ENCODE measurements around the gene CFAP46. TPM values are rescaled to one million over a fixed set of nuclear protein-coding genes. Genes with fewer than 3 reads are reported as not detected.

Gene CFAP46
- total and polyA plus RNA-seq, 2 of the 8 experiments (the other 6 are each of a cell fraction or from before 2014, with no cell fraction given) = 2.6 to 4.8 TPM

GRCh38 chr10:132785723-132786475, 156.5 kb downstream of the CFAP46 start, which contains the start of gene NKX6-2:
Gene NKX6-2 (minus strand): TSS chr10:132786147. CDS start chr10:132785948, 199 bp downstream.
- no peak within 1 kb of the TSS for H2BK15ac ChIP-seq (ENCODE audit: low read length)
- no peaks in the 10 kb centered on the region for H3K79me1 ChIP-seq (ENCODE audit: low read depth, low read length)
- CTCF ChIA-PET (ENCODE audit: partially characterized antibody) = interaction anchor here (1.2 kb wide), 1 partner anchor 131 kb away, joined by 3 read pairs; no protein-coding TSS in a partner anchor
- peaks cover 7 to 13% of the 10 kb centered on the region in 2 experiments for H4K20me1 ChIP-seq (replicated peaks in 1 of 2; ENCODE audit: control insufficient read depth in 1 of 2, insufficient read depth in 2 of 2, low read length in 2 of 2)
- peak within 1 kb of the TSS; percentile 32 for H3K18ac ChIP-seq (ENCODE audit: extremely low read depth, low read length)
- TF ChIP-seq KDM4A (IDR thresholded peaks at IDR 0.05; ENCODE audit: low read depth, low read length, severe bottlenecking) (peak; percentile 59), YY1 (IDR thresholded peaks at IDR 0.05; ENCODE audit: low read depth, low read length) (peak; percentile 67; the same call in 1 of the 2 replicates)
- TF ChIP-seq, protein P1, sequence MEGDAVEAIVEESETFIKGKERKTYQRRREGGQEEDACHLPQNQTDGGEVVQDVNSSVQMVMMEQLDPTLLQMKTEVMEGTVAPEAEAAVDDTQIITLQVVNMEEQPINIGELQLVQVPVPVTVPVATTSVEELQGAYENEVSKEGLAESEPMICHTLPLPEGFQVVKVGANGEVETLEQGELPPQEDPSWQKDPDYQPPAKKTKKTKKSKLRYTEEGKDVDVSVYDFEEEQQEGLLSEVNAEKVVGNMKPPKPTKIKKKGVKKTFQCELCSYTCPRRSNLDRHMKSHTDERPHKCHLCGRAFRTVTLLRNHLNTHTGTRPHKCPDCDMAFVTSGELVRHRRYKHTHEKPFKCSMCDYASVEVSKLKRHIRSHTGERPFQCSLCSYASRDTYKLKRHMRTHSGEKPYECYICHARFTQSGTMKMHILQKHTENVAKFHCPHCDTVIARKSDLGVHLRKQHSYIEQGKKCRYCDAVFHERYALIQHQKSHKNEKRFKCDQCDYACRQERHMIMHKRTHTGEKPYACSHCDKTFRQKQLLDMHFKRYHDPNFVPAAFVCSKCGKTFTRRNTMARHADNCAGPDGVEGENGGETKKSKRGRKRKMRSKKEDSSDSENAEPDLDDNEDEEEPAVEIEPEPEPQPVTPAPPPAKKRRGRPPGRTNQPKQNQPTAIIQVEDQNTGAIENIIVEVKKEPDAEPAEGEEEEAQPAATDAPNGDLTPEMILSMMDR (IDR thresholded peaks at IDR 0.05; ENCODE audit: control extremely low read depth in 1 of 3, insufficient read depth in 1 of 3, low read depth in 1 of 3, low read length in 3 of 3) = no peak
- H3K36me3 ChIP-seq (ENCODE audit: control insufficient read depth in 2 of 4, insufficient read depth in 4 of 4, low read length in 3 of 4) = peaks cover 0 to 28% (median 0%) of the 10 kb centered on the region in 4 experiments; a peak in 2 of 8 replicates
- DNase-seq (ENCODE audit: low read depth in 1 of 2, low spot score in 2 of 2) (no peak), FAIRE-seq (no peak)
- no peak within 1 kb of the TSS for H4K5ac ChIP-seq (ENCODE audit: insufficient read length, low read depth, low read length)
- peak within 1 kb of the TSS; percentile 68; the same call in 1 of the 2 replicates for H4K8ac ChIP-seq (ENCODE audit: extremely low read depth, insufficient read depth, low read length)
- H3K56ac ChIP-seq (replicated peaks; ENCODE audit: insufficient read length, low read depth, low read length) = no peak within 1 kb of the TSS
- no peak within 1 kb of the TSS for H3K9ac ChIP-seq (replicated peaks in 1 of 4; ENCODE audit: extremely low read depth in 1 of 4, low read depth in 3 of 4, low read length in 3 of 4)
- peak within 1 kb of the TSS; percentile 46 to 78 for H3K4me2 ChIP-seq (ENCODE audit: insufficient read depth in 1 of 2, low read depth in 2 of 2, low read length in 2 of 2)
- H2BK12ac ChIP-seq (ENCODE audit: low read depth, low read length) = no peak within 1 kb of the TSS
- H4K91ac ChIP-seq (replicated peaks; ENCODE audit: insufficient read length, low read length) = no peak within 1 kb of the TSS
- no peak within 1 kb of the TSS for H2BK120ac ChIP-seq (replicated peaks; ENCODE audit: low read depth, low read length)
- H3K14ac ChIP-seq (ENCODE audit: insufficient read length) = no peak within 1 kb of the TSS
- 11% methylated on average over 8 of the region's 119 CpGs; no CpG with 5 or more reads in 1 of the 2 experiments for WGBS, 2 experiments (ENCODE audit: extremely low coverage in 1 of 2, insufficient coverage in 1 of 2, insufficient read length in 1 of 2, insufficient replicate concordance in 2 of 2, low coverage in 1 of 2, low lambda C conversion rate in 2 of 2, missing lambda C conversion rate in 1 of 2)
- no peak within 1 kb of the TSS for H2BK20ac ChIP-seq (ENCODE audit: low read length)
- peaks cover 75 to 94% (median 90%) of the 10 kb centered on the region in 4 experiments for H3K27me3 ChIP-seq (replicated peaks in 1 of 4; ENCODE audit: control insufficient read depth in 3 of 4, extremely low read depth in 1 of 4, insufficient read depth in 3 of 4, low read length in 3 of 4)
- no peaks in the 10 kb centered on the region; a peak in 1 of 4 replicates for H3K9me3 ChIP-seq (ENCODE audit: insufficient read depth in 2 of 2, low read depth in 1 of 2, low read length in 1 of 2)
- POLR2A ChIA-PET (ENCODE audit: partially characterized antibody) = no interaction called here
- H3K4me1 ChIP-seq (replicated peaks in 1 of 4; ENCODE audit: control insufficient read depth in 3 of 4, insufficient read depth in 4 of 4, low read length in 3 of 4) = peaks cover 0 to 29% (median 12%) of the 10 kb centered on the region in 4 experiments; a peak in 6 of 7 replicates
- H2AFZ ChIP-seq (ENCODE audit: low read length) = no peak within 1 kb of the TSS
- H3K23me2 ChIP-seq (ENCODE audit: low read depth, low read length) = peaks cover 7% of the 10 kb centered on the region; the same call in 1 of the 2 replicates
- peak within 1 kb of the TSS in 2 of 4 experiments; percentile 18 to 62; a peak in 3 of 8 replicates for H3K4me3 ChIP-seq (ENCODE audit: extremely low read depth in 1 of 4, insufficient read depth in 2 of 4, low read depth in 3 of 4, low read length in 4 of 4)
- H3K4ac ChIP-seq (replicated peaks; ENCODE audit: insufficient read length, low read depth, low read length) = no peak within 1 kb of the TSS
- no peak within 1 kb of the TSS for H2AK5ac ChIP-seq (ENCODE audit: low read depth, low read length)
- H3K23ac ChIP-seq (ENCODE audit: insufficient read length) = no peak within 1 kb of the TSS
- H3K27ac ChIP-seq (ENCODE audit: low read depth, low read length) = no peak within 1 kb of the TSS
- H3K79me2 ChIP-seq (ENCODE audit: control insufficient read depth in 1 of 2, insufficient read depth in 2 of 2, low read length in 2 of 2) = no peaks in the 10 kb centered on the region
- H2BK5ac ChIP-seq (ENCODE audit: low read depth, low read length) = no peak within 1 kb of the TSS
